GM19328 (cell line): ENCODE measurements around the gene SPTBN5.
A peak's percentile ranks its signal among the peaks of the same experiment; 100 is the strongest.
"Not testable (repeated sequence)": the region's sequence is repeated elsewhere in the genome, so short reads cannot be mapped to it uniquely, and the experiment has no call there.

Experiments
- ATAC-seq: cut with Tn5 transposase; IDR thresholded peaks from one replicate; pipeline ENCODE4 v1.9.1; 2021; ENCODE audit warnings: mild to moderate bottlenecking, moderate library complexity; ENCODE audit not compliant: unreplicated experiment

The SPTBN5 gene

GRCh38 chr15:41849204-41849603, 44.6 kb downstream of the SPTBN5 start:
- no peak for ATAC-seq

GRCh38 chr15:41848631-41849030, 45.2 kb downstream of the SPTBN5 start:
- ATAC-seq: no peak

GRCh38 chr15:41847981-41848380, 45.9 kb downstream of the SPTBN5 start:
- no peak for ATAC-seq

DNA sequence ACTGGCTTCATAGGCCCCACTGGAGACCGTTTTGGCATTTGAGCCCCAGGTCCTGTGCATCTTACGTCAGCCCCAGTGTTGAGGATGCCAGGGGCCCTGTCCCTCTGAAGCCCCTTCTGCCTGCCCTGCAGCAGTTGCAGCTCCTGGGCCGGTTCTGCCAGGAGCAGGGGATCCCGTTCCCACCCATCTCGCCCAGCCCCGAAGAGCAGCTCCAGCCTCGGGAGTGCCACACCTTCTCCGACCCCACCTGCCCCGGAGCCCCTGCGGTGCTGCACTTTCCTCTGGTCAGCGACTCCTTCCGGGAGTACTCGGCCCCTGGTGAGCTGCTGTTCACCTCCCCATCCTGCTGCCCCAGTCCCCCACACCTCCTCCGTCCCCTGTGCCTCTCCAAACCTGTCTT, 46.6 kb downstream of the SPTBN5 start:
- ATAC-seq: no peak

- no peak for ATAC-seq
Measured at GRCh38 chr15:41844814-41845213, 49.0 kb downstream of the SPTBN5 start.

DNA sequence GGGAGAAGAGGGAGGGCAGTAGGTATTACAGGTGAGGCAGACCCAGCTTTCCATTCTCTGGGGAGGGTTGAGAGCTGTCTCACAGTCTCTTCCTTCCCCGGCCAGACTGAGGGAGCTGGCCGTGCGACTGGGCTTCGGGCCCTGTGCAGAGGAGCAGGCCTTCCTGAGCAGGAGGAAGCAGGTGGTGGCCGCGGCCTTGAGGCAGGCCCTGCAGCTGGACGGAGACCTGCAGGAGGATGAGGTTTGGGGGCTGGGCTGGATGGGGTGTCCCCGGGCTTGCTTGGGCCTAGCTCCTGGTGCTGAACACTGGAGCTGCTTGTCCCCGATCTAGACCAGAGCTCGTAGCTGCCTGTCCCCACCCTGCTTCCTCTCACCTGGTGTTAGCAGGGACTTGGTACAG, 50.3 kb downstream of the SPTBN5 start:
- ATAC-seq: no peak

DNA sequence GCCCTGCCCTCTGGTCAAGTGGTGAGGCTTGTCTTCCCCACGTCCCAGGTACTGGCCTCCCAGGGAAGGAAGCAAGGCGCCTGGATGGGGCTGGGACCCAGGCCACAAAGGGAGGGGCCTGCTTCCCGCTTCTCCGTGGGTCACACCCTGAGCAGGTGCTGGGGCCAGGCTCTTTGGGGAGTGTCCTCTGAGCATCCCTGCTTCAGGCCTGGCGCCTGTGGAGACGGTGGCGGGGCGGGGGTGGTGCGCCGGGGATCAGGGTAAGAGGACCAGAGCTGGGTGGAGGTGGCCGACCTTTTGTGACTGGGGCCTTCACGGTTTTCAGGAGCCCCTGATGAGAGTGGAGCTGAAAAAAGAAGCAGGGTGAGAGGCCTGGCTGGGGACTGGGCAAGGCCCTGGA, 51.6 kb downstream of the SPTBN5 start:
- ATAC-seq: no peak

DNA sequence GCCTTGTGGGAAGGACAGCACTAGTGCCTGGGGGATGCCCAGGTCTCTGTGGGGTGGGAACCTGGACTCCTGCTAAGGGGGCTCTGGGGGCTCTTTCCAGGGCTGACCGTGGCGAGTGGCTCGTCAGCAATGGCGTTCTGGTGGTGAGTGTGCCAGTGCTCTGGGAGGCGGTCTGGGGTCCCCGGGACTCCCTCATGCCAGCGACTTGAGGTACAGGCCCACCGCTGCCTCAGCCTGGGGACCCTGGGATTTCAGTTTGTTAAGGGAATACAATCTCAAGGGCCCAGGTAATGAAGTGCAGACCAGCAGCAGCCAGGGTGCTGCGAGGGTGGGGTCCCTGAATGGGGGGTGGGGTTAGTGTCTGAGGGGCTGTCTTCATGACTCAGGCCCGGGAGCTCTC, 52.7 kb downstream of the SPTBN5 start:
- no peak for ATAC-seq

DNA sequence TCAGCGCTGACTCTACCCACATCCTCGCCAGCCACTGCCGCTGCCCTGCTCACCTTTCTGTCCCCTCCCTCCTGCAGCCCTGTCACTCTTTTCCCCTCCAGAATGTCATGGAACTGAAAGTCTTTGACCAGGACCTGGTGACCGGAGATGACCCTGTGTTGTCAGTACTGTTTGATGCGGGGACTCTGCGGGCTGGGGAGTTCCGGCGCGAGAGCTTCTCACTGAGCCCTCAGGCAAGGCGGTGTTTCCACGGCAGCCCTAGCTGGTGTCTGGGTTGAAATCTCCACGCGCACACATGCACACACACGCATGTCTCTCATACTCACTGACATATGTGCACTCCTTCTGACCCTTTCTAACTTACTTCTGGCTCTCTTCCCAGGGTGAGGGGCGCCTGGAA, 53.2 kb downstream of the SPTBN5 start:
- ATAC-seq: no peak

GRCh38 chr15:41839781-41840491, 53.9 kb downstream of the SPTBN5 start:
- ATAC-seq: no peak

DNA sequence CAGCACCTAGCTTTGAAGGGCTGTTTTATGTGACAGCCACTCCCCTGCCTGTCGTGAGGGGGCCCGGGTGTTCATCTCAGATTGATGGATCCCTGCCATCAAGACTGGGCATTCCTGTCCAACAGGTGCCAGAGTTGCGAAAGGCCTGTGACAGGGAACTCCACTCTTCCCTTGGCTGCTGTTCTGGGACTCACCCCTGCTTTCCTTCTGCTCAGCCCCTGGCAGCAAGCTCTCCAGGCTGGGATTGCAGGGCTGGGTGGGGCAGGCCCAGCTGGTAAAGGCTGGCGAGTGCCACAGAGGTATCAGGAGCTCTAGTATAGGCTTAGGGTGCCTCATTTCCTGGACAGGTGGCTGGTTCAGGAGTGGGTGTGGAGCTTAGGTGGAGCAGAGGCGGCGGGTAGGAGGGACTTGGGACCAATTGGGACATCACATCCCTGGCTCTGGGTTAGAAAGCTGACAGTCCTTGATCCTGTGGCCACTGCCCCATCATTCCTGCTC, 55.4 kb downstream of the SPTBN5 start, which contains the start of gene PLA2G4B:
PLA2G4B (plus strand) TSS at position 448 of the 498 bp plus-strand sequence. CDS start 67 bp downstream, outside the sequence.
- no peak for ATAC-seq

GRCh38 chr15:41836713-41837454, 57.0 kb downstream of the SPTBN5 start:
- no peak for ATAC-seq

- no peak for ATAC-seq
Measured at GRCh38 chr15:41836073-41836472, 57.8 kb downstream of the SPTBN5 start.

- no peak for ATAC-seq
Measured at GRCh38 chr15:41834096-41834495, 59.8 kb downstream of the SPTBN5 start.

- no peak for ATAC-seq
Measured at GRCh38 chr15:41832875-41833274, 61.0 kb downstream of the SPTBN5 start.

DNA sequence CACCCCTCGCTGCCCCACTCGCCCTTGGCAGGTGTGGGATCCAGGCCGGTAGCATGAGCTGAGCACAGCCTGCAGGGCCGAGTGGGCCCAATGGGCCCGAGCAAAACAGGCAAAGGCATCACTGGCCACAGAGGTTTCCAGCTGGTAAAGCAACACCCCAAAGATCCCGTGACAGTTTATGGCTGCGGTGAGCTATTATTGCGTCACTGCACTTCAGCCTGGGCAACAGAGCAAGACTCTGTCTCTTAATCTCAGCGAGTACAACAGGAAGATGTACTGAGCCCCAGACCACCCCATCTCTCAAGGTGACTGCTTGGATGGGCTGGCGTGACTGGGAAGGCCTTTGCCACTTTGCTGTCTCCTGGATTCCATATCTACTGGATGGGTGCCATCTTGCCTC, 61.6 kb downstream of the SPTBN5 start:
- no peak for ATAC-seq

GRCh38 chr15:41831291-41831690, 62.6 kb downstream of the SPTBN5 start:
- ATAC-seq: not testable (repeated sequence)

- no peak for ATAC-seq
Measured at GRCh38 chr15:41829959-41830646, 63.8 kb downstream of the SPTBN5 start.

GRCh38 chr15:41828807-41829141, 65.1 kb downstream of the SPTBN5 start:
- ATAC-seq: no peak

DNA sequence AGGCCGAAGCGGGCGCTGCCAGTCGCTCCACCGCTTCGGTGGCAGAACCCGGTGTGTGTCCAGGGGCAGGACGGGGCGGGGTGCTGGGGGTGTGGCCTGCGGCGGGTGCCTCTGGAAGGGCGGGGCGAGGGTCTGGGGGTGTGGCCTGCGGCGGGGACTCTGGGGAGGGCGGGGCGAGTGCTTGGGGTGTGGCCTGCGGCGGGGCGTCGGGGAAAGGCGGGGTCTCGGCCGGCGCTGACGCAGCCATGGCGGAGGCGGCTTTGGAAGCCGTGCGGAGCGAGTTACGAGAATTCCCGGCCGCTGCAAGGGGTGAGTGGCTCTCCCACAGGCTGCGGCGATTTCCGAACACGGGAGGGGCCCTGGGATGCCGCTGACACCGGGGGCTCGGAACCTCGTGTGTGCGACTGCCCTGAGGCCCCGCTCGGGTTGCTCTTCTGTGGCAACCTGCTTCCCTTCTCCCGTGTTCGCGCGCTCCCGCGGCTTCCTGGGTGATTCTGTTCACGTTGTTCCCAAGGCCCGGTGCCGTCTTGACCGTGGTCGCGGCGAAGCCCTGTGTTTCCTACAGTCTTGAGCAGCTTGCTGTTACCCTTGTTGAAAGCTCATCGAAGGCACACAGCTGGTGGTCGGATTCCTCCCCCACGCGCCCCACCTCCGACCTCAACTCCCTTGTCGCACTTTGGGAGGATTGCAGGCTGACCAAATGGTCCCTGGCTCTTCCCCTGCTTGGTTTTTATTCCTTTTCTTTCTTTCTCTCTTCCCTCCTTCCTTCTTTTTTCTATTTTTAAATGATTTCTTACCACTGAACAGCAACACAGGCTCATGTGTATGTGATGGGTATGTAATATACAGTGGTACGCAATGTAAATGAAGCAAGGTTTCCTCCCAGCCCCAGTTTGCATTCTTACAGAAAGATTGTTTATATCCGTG, 65.7 kb downstream of the SPTBN5 start, which contains the start of gene JMJD7:
JMJD7 (plus strand) TSS at position 213 of the 927 bp plus-strand sequence; CDS start at position 246, 33 bp downstream.
- ATAC-seq: peak; percentile 78
